Measurements from ENCODE around the gene THY1.

THY1 gene

GRCh38 chr11:119371778-119372182 is 51.2 kb downstream of the THY1 start:
- no peak for DNase-seq (ENCODE audit: low read depth)
- H3K4me3 ChIP-seq (ENCODE audit: low read depth, low read length) = no peak overlapping the region
- TF ChIP-seq CTCF (IDR thresholded peaks at IDR 0.05; ENCODE audit: control insufficient read depth, extremely low read depth, insufficient read depth) = peak; percentile 25

GRCh38 chr11:119371067-119371601 is 51.8 kb downstream of the THY1 start:
- no peak for TF ChIP-seq CTCF (IDR thresholded peaks at IDR 0.05; ENCODE audit: control insufficient read depth, extremely low read depth, insufficient read depth)
- no peak overlapping the region for H3K4me3 ChIP-seq (ENCODE audit: low read depth, low read length)
- no peak for DNase-seq (ENCODE audit: low read depth)

GRCh38 chr11:119370486-119371046 is 52.4 kb downstream of the THY1 start:
- DNase-seq (ENCODE audit: low read depth) = no peak
- TF ChIP-seq CTCF (IDR thresholded peaks at IDR 0.05; ENCODE audit: control insufficient read depth, extremely low read depth, insufficient read depth) = no peak
- H3K4me3 ChIP-seq (ENCODE audit: low read depth, low read length) = no peak overlapping the region

GRCh38 chr11:119369132-119369925 is 53.6 kb downstream of the THY1 start:
- TF ChIP-seq CTCF (IDR thresholded peaks at IDR 0.05; ENCODE audit: control insufficient read depth, extremely low read depth, insufficient read depth) = no peak
- H3K4me3 ChIP-seq (ENCODE audit: low read depth, low read length) = no peak overlapping the region
- no peak for DNase-seq (ENCODE audit: low read depth)

- no peak for TF ChIP-seq CTCF (IDR thresholded peaks at IDR 0.05; ENCODE audit: control insufficient read depth, extremely low read depth, insufficient read depth)
- no peak for DNase-seq (ENCODE audit: low read depth)
- no peak overlapping the region for H3K4me3 ChIP-seq (ENCODE audit: low read depth, low read length)
These were observed 54.6 kb downstream of the THY1 start for GRCh38 chr11:119368121-119369034.

GRCh38 chr11:119367661-119368120 is 55.3 kb downstream of the THY1 start:
- DNase-seq (ENCODE audit: low read depth) = no peak
- no peak for TF ChIP-seq CTCF (IDR thresholded peaks at IDR 0.05; ENCODE audit: control insufficient read depth, extremely low read depth, insufficient read depth)
- H3K4me3 ChIP-seq (ENCODE audit: low read depth, low read length) = no peak overlapping the region

All from LNCaP clone FGC (cell line).